ENCODE measurements around the gene FASN. TPM values are rescaled to one million over a fixed set of nuclear protein-coding genes. Genes with fewer than 3 reads are reported as not detected.
"Not testable (repeated sequence)": the region's sequence is repeated elsewhere in the genome, so short reads cannot be mapped to it uniquely, and the experiment has no call there.

Gene FASN
- total RNA-seq: 100 to 1,000 TPM in 4 of 8 experiments, 10 to 100 TPM in 4; 32.4 to 333 (median 89.0) TPM

DNA sequence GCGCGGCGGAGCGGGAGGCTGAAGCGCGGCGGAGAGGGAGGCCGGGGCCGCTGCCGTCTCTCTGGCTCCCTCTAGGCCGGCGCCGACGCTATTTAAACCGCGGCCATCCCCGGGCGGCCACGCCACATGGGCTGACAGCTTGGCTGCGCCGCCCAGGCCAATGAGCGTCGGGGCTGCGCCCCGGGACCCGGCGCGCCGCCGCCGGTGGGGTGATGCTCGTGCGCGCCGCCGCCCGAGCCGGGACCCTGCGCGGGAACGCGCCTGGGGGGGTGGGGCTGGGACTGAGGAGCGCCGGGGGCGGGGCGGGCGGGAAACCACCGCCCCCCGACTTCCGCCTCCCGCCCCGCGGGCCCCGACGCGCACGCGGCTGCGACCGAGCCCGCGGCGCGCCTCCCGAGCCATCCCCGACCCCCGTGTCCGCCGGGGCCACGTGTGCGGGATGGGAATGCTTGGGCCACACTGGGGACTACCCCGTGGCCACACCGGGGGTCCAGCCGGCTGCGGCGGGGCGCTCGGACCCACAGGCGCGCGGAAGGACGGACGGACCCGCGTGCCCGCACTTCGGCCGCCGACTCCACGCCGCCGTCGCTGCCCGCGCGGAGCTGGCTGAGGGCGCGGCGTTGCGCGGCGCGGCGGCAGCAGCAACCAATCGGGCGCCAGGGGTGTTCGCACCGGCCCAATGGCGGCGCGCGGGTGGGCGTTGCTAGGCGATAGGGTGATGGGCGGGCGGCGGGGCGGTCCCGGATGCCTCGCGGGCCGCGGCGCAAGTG lies at the start of gene FASN:
FASN (minus strand) TSS at position 68 of the 770 bp plus-strand sequence. CDS start 1,791 bp downstream, outside the sequence.
- peak; percentile 60 to 81 (median 76) for ATAC-seq (replicated peaks in 6 of 8)
- Histone ChIP-seq H3K27ac (peak within 1 kb of the TSS; percentile 95 to 97), H3K4me3 (peak within 1 kb of the TSS; percentile 53 to 92 (median 75)), H3K4me1 (replicated peaks in 1 of 2) (peaks cover 29 to 36% of the 10 kb centered on the region in 2 donors)
- in situ Hi-C loops (cut with MboI; ENCODE audit: low pct_unique_long_range_greater_than_20kb in 2 of 9, low sequenced_read_pairs in 9 of 9, unreplicated experiment in 9 of 9): no loop called here
- 0% methylated on average over 2 of the region's 124 CpGs; no CpG with 5 or more reads in 9 of the 10 experiments for whole genome bisulfite sequencing, 10 experiments

DNA sequence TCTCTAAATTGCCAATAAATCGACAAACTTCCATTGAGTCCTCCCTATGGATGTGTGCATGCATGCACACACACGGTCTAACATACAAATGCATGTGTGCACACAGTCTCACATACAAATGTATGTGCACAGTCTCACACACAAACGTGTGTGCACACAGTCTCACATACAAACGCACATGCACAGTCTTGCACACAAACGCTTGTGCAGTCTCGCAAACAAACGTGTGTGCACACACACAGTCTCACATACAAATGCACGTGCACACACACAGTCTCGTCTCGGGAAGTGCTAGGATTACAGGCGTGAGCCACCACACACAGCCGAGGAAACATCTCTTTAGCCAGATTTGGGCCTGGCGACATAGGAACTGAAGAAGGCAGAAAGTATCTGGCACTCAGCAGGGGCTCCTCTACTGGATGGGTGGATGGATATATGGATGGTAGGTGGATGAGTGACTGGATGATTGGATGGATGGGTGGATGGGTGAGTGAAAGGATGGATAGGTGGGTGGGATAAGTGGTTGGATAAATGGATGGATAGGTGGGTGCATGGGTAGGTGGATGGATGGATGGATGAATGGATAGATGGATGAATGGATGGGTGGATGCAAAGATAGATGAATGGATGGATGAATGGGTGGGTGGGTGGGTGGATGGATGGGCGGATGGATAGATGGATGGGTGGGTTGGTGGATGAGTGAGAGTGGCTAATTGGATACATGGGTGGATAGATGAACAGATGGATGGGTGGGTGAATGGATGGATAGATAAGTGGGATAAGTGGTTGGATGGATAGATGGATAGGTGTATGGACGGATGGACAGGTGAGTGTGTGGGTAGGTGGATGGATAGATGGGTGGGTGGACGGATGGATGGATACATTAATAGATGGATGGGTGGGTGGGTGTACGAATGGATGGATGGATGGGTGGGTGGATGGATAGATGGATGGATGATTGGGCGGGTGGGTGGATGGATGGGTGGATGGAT lies 48.9 kb upstream of the FASN start:
- no peaks in the 10 kb centered on the region for H3K4me1 ChIP-seq (replicated peaks in 1 of 2)
- H3K27ac ChIP-seq: no peak overlapping the region
- 60 to 100% (median 90%) methylated on average over 2 to 8 of the region's 18 CpGs; no CpG with 5 or more reads in 1 of the 10 experiments for WGBS, 10 experiments
- ATAC-seq (replicated peaks in 6 of 8): no peak
- in situ Hi-C loops (cut with MboI; ENCODE audit: low pct_unique_long_range_greater_than_20kb in 2 of 9, low sequenced_read_pairs in 9 of 9, unreplicated experiment in 9 of 9): loop anchor here in 2 of 9 experiments (25.0 kb wide), 1 partner anchor 110 kb away; the partner anchor contains the start of genes DCXR (in 2 of the 2) and RAC3 (in 2 of the 2)
- no peak overlapping the region for H3K4me3 ChIP-seq

DNA sequence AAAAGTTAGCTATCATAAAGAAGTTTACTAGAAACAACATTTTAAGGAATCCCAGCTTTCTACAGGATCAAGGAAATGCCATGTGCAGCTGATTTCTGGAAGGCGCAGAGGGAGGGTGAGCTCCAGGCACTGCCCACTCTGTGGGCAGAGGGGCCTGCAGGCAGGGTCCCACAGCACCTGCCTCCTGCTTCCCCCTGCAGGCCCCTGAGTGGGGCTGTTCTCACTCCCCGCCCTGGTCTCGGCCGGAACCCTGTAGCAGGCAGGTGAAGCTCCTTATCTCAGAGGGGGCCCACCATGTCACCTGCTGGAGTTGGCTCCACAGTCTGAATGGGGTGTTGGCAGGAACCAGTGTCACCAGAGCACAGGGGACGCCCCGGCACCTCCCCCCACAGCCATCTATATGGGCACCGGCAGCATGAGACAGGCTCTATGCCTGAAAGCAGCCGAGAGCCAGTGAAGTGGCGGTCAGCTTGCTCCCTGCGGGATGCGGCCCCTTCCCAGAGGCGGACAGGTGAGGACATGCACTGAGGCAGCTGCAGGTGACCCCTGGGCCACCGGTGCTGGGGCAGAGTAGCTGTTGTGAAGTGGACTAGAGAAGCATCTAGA lies 47.6 kb upstream of the FASN start:
- WGBS, 10 experiments: 87 to 100% (median 100%) methylated on average over 1 to 5 of the region's 13 CpGs; no CpG with 5 or more reads in 5 of the 10 experiments
- Histone ChIP-seq H3K4me3 (no peak overlapping the region), H3K27ac (no peak overlapping the region), H3K4me1 (replicated peaks in 1 of 2) (no peaks in the 10 kb centered on the region)
- no peak for ATAC-seq (replicated peaks in 6 of 8)
- in situ Hi-C loops (cut with MboI; ENCODE audit: low pct_unique_long_range_greater_than_20kb in 2 of 9, low sequenced_read_pairs in 9 of 9, unreplicated experiment in 9 of 9): loop anchor here in 2 of 9 experiments (25.0 kb wide), 1 partner anchor 108 kb away; the partner anchor contains the start of genes DCXR (in 2 of the 2) and RAC3 (in 2 of the 2)

DNA sequence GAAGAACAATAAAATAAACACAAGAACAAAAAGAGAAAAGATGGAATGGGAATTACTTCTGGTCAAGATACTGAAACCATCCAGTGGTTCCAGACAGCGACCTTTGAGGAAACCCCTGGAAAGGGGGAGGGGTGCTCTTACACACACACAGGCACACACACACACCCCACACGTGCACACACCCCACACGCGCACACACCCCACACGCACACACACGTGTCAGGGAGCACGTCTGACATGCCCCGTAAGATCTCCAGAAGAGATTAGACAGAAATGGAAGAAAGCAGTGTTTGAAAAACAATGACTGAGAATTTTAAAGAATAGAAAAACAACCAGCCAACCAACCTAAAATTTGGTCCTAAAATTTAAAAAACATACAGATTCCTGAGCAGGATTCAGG lies 45.3 kb upstream of the FASN start:
- no peak for ATAC-seq (replicated peaks in 6 of 8)
- 74 to 100% (median 96%) methylated on average over 1 to 8 of the region's 8 CpGs; no CpG with 5 or more reads in 3 of the 10 experiments for WGBS, 10 experiments
- Histone ChIP-seq H3K27ac (no peak overlapping the region), H3K4me1 (replicated peaks in 1 of 2) (no peaks in the 10 kb centered on the region), H3K4me3 (no peak overlapping the region)
- in situ Hi-C loops (cut with MboI; ENCODE audit: low pct_unique_long_range_greater_than_20kb in 2 of 9, low sequenced_read_pairs in 9 of 9, unreplicated experiment in 9 of 9): loop anchor here in 2 of 9 experiments (25.0 kb wide), 1 partner anchor 106 kb away; the partner anchor contains the start of genes DCXR (in 2 of the 2) and RAC3 (in 2 of the 2)

DNA sequence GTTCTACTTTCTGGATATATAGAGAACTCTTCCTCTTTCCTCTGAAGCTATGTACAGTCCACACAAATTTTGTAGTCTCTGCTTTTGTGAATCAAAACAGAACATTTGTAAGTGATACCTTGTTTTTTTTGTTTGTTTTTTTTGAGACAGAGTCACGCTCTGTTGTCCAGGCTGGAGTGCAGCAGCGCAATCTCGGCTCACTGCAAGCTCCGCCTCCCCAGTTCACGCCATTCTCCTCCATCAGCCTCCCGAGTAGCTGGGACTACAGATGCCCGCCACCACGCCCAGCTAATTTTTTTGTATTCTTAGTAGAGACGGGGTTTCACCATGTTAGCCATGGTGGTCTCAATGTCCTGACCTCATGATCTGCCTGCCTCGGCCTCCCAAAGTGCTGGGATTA lies 41.9 kb upstream of the FASN start:
- in situ Hi-C loops (cut with MboI; ENCODE audit: low pct_unique_long_range_greater_than_20kb in 2 of 9, low sequenced_read_pairs in 9 of 9, unreplicated experiment in 9 of 9): loop anchor here in 2 of 9 experiments (25.0 kb wide), 1 partner anchor 103 kb away; the partner anchor contains the start of genes DCXR (in 2 of the 2) and RAC3 (in 2 of the 2)
- not testable (repeated sequence) for H3K4me3 ChIP-seq; H3K4me1 ChIP-seq (replicated peaks in 1 of 2); H3K27ac ChIP-seq; ATAC-seq (replicated peaks in 6 of 8)
- WGBS, 10 experiments: 77 to 100% (median 86%) methylated on average over 1 to 10 of the region's 10 CpGs; no CpG with 5 or more reads in 3 of the 10 experiments

DNA sequence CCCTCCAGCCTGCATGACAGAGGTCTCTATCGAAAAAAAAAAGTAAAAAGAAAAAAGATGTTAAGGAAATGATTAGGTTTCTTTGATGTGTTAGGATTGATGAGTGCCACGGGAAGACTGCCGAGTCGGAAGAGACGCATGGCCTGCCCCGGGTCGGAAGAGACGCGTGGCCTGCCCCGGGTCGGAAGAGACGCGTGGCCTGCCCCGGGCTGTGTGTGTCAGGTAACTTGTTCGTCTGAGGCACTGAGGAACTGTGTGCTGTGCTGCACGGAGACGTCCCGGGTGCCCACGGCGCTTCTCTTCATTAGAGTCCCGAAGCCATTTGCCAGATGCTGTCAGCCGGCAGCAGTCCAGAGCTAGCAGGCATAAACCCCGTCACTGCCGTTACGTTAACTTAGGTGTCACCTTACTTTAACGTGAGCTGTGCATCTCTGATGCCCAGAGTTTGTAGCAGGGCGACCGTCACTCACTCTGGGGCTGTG lies 40.5 kb upstream of the FASN start:
- Histone ChIP-seq H3K27ac (no peak overlapping the region), H3K4me3 (no peak overlapping the region), H3K4me1 (replicated peaks in 1 of 2) (no peaks in the 10 kb centered on the region)
- 83 to 100% (median 92%) methylated on average over 1 to 13 of the region's 28 CpGs; no CpG with 5 or more reads in 3 of the 10 experiments for WGBS, 10 experiments
- no peak for ATAC-seq (replicated peaks in 6 of 8)
- in situ Hi-C loops (cut with MboI; ENCODE audit: low pct_unique_long_range_greater_than_20kb in 2 of 9, low sequenced_read_pairs in 9 of 9, unreplicated experiment in 9 of 9): loop anchor here in 2 of 9 experiments (25.0 kb wide), 1 partner anchor 101 kb away; the partner anchor contains the start of genes DCXR (in 2 of the 2) and RAC3 (in 2 of the 2)

DNA sequence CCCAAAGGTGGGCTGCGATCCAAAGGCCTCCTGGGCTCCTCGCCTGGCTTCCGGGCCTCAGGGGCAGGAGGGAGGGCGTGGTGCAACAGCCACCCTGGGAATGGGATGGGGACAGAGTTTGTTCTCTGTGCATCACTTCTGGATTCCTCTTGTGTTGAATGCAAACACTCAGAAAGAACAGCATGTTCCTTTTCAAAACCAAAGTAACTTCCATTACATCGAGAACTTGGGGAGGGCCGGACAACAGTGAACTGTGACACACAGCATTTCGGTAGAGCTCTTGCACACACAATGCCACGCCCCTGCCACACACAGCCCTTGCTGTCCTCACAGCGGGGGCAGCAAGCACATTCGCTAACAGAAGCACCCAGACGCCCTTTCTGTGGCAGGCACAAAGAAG lies 36.1 kb upstream of the FASN start:
- peak in 2 of 8 experiments; percentile 39 to 57 for ATAC-seq (replicated peaks in 6 of 8)
- in situ Hi-C loops (cut with MboI; ENCODE audit: low pct_unique_long_range_greater_than_20kb in 2 of 9, low sequenced_read_pairs in 9 of 9, unreplicated experiment in 9 of 9): loop anchor here in 2 of 9 experiments (25.0 kb wide), 1 partner anchor 97 kb away; the partner anchor contains the start of genes DCXR (in 2 of the 2) and RAC3 (in 2 of the 2)
- H3K27ac ChIP-seq: no peak overlapping the region
- H3K4me3 ChIP-seq: no peak overlapping the region
- WGBS, 10 experiments: 80 to 100% (median 91%) methylated on average over 1 to 10 of the region's 11 CpGs; no CpG with 5 or more reads in 4 of the 10 experiments
- H3K4me1 ChIP-seq (replicated peaks in 1 of 2): no peaks in the 10 kb centered on the region

DNA sequence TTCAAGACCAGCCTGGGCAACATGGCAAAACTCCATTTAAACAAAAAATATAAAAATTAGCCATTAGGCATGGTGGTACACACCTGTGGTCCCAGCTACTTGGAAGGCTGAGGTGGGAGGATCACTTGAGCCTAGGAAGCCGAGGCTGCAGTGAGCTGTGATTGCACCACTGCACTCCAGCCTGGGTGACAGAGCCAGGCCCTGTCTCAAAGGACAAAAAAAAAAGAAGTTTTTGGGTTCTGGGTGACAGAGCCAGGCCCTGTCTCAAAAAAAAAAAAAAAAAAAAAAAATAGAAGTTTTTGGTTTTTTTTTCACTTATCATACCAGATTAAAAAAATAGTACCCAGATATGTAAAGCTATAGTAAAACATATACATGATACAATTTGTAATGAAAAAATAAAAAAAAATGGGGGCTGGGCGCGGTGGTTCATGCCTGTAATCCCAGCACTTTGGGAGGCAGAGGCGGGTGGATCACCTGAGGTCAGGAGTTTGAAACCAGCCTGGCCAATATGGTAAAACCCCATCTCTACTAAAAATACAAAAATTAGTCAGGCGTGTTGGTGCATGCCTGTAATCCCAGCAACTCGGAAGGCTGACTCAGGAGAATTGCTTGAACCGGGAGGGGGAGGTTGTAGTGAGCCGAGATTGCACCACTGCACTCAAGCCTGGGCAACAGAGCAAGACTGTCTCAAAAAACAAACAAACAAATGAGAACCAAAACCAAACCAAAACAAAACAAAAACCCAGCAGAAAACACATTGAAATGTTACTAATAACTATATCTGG lies 35.3 kb upstream of the FASN start:
- not testable (repeated sequence) for H3K27ac ChIP-seq; H3K4me1 ChIP-seq (replicated peaks in 1 of 2); H3K4me3 ChIP-seq
- ATAC-seq (replicated peaks in 6 of 8): peak in 3 of 8 experiments; percentile 31 to 97 (median 85)
- in situ Hi-C loops (cut with MboI; ENCODE audit: low pct_unique_long_range_greater_than_20kb in 2 of 9, low sequenced_read_pairs in 9 of 9, unreplicated experiment in 9 of 9): loop anchor here in 2 of 9 experiments (25.0 kb wide), 1 partner anchor 96 kb away; the partner anchor contains the start of genes DCXR (in 2 of the 2) and RAC3 (in 2 of the 2)
- 38 to 100% (median 77%) methylated on average over 1 to 8 of the region's 8 CpGs for WGBS, 10 experiments

DNA sequence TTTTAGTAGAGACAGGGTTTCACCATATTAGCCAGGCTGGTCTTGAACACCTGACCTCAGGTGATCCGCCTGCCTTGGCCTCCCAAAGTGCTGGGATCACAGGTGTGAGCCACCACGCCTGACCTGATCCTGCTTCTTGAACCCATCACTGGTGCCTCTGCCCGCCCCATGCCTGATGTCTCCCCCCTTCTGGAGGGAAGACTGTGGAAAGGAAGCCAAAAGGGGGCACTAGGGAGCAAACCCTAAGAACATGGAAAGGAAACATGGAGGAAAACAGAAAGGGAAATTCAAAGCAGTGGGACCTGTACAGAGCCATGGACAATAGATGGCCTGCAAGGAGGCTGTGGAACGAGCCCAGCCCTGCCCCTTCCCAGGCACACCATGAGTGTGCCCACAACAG lies 31.1 kb upstream of the FASN start:
- in situ Hi-C loops (cut with MboI; ENCODE audit: low pct_unique_long_range_greater_than_20kb in 2 of 9, low sequenced_read_pairs in 9 of 9, unreplicated experiment in 9 of 9): loop anchor here in 2 of 9 experiments (25.0 kb wide), 1 partner anchor 92 kb away; the partner anchor contains the start of genes DCXR (in 2 of the 2) and RAC3 (in 2 of the 2)
- WGBS, 10 experiments: 50 to 100% (median 93%) methylated on average over 1 to 4 of the region's 4 CpGs; no CpG with 5 or more reads in 3 of the 10 experiments
- Histone ChIP-seq H3K27ac (no peak overlapping the region), H3K4me3 (no peak overlapping the region), H3K4me1 (replicated peaks in 1 of 2) (no peaks in the 10 kb centered on the region)
- ATAC-seq (replicated peaks in 6 of 8): no peak

DNA sequence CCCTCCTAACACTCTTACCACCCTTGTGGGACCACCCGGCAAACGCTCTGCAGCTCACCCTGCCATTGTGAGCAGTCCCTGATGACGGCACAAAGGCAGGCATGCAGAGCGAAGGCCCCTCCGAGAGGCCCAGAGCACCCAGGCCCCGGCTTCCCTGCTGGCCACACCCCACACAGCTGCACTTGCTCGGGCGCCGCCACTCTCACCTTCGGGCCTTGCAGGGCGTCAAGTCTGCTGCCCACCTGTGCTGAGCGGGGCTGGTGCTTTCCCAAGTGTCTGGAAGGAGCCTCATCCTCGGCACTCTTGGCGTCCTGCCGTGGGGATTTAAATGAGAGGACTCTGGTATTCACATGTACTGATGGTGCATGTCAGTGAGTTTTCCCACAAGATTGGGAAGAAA lies 30.3 kb upstream of the FASN start:
- no peak overlapping the region for H3K4me3 ChIP-seq
- H3K4me1 ChIP-seq (replicated peaks in 1 of 2): no peaks in the 10 kb centered on the region
- in situ Hi-C loops (cut with MboI; ENCODE audit: low pct_unique_long_range_greater_than_20kb in 2 of 9, low sequenced_read_pairs in 9 of 9, unreplicated experiment in 9 of 9): loop anchor here in 2 of 9 experiments (25.0 kb wide), 1 partner anchor 91 kb away; the partner anchor contains the start of genes DCXR (in 2 of the 2) and RAC3 (in 2 of the 2)
- no peak overlapping the region for H3K27ac ChIP-seq
- WGBS, 10 experiments: 74% methylated on average over 6 of the region's 15 CpGs; no CpG with 5 or more reads in 9 of the 10 experiments
- no peak for ATAC-seq (replicated peaks in 6 of 8)

DNA sequence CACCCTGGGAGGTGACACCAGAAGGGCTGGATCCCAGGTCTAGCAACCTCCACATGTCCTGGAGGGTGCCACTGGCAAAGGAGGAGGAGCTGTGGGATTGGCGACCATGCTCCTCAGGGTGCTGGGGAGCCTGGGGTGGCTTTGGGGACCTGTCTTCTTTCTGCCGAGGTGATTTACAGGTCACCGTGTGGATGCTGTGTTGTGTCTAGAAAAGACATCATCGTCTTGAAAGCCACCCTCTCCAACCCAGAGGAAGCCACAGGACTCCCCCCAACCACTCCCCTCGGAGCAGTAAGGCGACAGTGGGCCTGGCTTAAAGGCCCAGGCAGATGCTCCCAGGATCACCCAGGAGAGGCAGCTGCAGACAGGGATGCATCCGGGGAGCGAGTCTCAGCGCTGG lies 29.7 kb upstream of the FASN start:
- in situ Hi-C loops (cut with MboI; ENCODE audit: low pct_unique_long_range_greater_than_20kb in 2 of 9, low sequenced_read_pairs in 9 of 9, unreplicated experiment in 9 of 9): loop anchor here in 2 of 9 experiments (25.0 kb wide), 1 partner anchor 90 kb away; the partner anchor contains the start of genes DCXR (in 2 of the 2) and RAC3 (in 2 of the 2)
- no peaks in the 10 kb centered on the region for H3K4me1 ChIP-seq (replicated peaks in 1 of 2)
- WGBS, 10 experiments: 100% methylated on average over 1 to 2 of the region's 9 CpGs; no CpG with 5 or more reads in 7 of the 10 experiments
- ATAC-seq (replicated peaks in 6 of 8): no peak
- no peak overlapping the region for H3K4me3 ChIP-seq
- no peak overlapping the region for H3K27ac ChIP-seq
